Measurements from ENCODE around the gene ACOXL. TPM values are rescaled to one million over a fixed set of nuclear protein-coding genes. Genes with fewer than 3 reads are reported as not detected.

ACOXL gene
- total RNA-seq, 1 donor from 2014 or later: under 0.01 TPM

GRCh38 chr2:110906613-110907298, 174.4 kb downstream of the ACOXL start:
- DNase-seq (ENCODE audit: low read depth, low spot score): no peak

DNA sequence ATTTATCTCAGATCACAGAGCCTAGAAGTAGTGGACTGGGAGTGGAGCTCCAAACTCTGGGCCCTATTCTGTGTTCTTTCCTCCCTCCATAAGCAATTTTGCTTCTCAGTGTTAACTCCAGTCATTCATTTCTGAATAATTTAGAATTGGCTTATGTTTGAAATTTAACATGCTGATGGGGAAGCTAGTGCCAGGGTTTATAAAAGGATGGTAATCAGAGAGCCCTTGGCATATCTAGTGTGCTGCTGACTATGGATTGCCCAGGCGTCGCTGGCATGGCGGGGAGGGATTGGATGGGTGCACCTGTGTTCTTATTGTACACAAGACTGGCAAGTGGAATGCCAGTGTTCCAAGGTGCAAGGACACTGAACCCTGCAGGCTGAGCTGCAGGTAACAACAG, 177.1 kb downstream of the ACOXL start:
- DNase-seq (ENCODE audit: low read depth, low spot score): no peak

GRCh38 chr2:110910423-110910822, 178.1 kb downstream of the ACOXL start:
- no peak for DNase-seq (ENCODE audit: low read depth, low spot score)

GRCh38 chr2:110919738-110920137, 187.4 kb downstream of the ACOXL start:
- DNase-seq (ENCODE audit: low read depth, low spot score): no peak

- DNase-seq (ENCODE audit: low read depth, low spot score): no peak
Observed at GRCh38 chr2:110925479-110925878, 193.1 kb downstream of the ACOXL start.

GRCh38 chr2:110927526-110927925, 195.2 kb downstream of the ACOXL start:
- DNase-seq (ENCODE audit: low read depth, low spot score): no peak

DNA sequence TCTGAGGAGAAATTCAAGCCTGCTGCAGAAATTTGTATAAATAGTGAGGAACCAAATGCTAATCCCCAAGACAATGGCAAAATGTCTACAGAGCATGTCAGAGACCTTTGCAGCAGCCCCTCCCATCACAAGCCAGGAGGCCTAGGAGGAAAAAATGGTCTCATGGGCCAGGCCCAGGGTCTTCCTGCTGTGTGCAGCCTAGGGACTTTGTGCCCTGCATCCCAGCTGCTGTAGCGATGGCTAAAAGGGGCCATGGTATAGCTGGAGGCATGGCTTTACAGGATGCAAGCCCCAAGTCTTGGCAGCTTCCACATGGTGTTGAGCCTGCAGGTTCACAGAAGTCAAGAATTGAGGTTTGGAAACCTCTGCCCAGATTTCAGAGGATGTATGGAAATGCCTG, 197.2 kb downstream of the ACOXL start:
- DNase-seq (ENCODE audit: low read depth, low spot score): no peak

DNA sequence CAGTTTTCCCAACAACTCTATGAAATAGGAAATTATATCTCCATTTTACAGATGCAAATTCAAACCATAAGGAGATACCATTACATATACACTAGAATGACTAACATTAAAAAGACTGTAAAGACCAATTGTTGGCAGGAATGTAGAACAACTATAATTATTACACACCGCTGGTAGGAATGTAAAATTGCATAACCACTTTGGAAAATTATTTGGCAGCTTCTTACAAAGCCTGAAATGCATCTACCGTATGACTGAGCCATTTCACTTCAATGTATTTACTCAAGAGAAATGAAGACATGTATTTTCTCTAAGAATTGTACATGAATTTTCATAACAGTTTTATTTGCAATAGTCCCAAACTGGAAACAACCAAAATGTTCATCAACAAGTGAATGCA, 199.3 kb downstream of the ACOXL start:
- no peak for DNase-seq (ENCODE audit: low read depth, low spot score)

DNA sequence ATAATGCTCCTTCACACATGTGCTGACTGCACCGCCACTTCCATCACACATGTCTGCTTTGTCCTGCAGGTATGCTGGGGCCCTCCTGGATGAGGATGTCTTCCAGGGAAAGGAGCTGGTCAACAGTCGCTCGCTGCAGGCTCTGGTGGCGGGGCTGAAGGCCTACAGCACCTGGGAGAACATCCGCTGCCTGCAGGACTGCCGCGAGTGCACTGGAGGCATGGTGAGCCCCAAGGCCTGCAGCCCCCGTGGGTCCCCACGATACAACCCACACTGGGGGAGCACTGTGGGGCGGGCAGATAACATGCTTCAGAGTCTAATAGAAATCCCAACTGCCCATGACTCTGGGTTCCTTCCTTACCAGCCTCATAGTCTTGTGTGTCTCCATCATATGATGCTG, 201.0 kb downstream of the ACOXL start:
- DNase-seq (ENCODE audit: low read depth, low spot score): no peak

GRCh38 chr2:110934948-110935347, 202.6 kb downstream of the ACOXL start:
- no peak for DNase-seq (ENCODE audit: low read depth, low spot score)

DNA sequence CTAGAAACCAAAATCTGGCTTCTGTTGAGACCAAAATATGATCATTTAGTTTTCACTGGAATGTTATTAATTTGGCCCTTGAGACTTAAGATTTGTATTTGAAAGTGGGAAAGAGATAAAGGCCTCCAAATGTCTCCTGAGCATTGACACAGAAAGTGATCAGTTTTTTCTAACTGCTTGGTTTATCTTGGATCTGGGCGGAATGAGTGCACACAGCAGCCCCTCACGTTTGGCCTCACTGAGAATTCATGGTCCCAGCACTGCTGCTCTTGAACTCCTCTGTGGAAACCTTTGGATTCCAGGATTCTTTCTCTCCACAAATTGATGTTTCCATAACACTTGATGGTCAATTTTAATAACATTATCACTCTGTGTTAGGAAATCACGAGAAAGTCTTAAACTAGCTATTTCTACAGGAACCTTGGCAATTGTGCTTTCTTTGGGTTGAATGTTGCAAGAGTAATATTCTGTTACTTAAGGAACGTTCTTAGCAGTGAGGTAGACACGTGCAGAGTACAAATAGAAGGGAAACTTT, 208.1 kb downstream of the ACOXL start:
- no peak for DNase-seq (ENCODE audit: low read depth, low spot score)

- no peak for DNase-seq (ENCODE audit: low read depth, low spot score)
Observed at GRCh38 chr2:110941226-110941625, 208.9 kb downstream of the ACOXL start.

DNA sequence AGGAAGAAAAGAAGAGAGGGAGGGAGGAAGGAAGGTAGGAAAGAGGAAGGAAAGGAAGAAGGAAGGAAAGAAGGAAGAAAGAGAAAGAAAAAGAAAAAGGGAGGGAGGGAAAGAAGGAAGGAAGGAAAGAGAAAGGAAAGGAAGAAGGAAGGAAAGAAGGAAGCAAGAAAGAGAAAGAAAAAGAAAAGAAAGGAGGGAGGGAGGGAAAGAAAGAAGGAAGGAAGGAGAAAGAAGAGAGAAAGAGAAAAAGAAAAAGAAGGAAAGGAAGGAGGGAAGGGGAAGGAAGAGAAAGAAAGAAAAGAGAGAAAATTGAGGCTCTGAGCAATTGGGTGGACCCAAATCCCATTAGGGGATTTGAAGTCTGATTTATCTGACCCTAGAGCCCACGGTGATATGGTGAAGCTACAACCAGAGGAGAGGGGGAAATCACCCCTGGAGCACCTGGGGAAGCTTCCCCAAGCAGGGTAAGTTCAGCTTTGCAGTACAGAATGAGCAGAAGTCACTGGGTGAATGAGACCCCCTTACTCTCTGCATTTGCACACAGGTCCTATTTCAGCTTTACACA, 210.8 kb downstream of the ACOXL start:
- DNase-seq (ENCODE audit: low read depth, low spot score): no peak

GRCh38 chr2:110946902-110947301, 214.5 kb downstream of the ACOXL start:
- no peak for DNase-seq (ENCODE audit: low read depth, low spot score)

DNA sequence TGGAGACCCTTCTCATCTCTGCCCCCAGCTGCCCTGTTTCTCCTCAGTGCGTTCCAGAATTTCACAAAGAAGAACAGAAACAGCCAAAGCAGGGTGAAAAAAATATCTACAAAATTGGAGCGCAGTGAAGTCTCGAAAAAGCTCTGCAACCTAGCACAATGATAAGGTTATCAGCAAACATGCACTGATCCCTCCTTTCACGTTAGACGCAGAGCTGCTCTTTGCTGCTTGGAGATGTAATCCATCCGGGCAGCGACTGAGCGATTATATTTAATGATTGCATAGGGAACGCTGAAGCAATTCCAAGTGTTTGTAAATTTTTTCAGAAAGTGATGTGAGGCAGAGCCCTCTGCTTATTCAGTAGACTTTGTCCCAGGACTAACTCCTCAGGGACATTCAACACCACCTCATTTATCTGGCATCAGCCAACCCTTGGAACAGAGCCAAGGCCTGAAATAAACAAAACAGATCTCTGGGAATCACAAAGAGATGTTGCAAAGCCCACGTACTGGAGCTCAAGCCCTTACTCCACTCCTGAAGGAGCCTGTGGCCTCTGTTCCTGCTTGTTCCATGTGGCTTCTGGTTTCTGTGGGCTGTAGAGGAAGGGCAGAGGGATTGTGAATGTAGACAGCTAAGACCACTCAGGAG, 215.8 kb downstream of the ACOXL start:
- no peak for DNase-seq (ENCODE audit: low read depth, low spot score)

GRCh38 chr2:110950281-110950680, 217.9 kb downstream of the ACOXL start:
- DNase-seq (ENCODE audit: low read depth, low spot score): no peak

DNA sequence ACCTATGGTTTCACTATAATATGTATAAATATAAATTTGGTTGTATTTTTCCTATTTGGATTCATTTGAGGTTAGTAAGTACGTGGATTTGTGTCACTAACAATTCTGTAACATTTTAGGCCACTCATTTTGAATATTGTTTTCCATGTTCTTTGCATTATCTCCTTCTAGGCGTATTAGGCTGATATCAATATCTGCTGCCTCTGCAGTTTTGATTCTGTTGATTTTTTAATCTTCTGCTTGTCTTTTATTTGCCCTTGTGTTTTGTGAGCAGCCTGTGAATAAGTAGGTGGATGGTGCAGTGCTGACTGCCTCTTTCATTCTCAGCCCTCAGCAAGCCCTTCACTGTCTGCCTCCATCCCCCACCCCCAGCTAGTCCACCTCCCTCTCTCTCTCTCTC, 222.7 kb downstream of the ACOXL start:
- DNase-seq (ENCODE audit: low read depth, low spot score): no peak

DNA sequence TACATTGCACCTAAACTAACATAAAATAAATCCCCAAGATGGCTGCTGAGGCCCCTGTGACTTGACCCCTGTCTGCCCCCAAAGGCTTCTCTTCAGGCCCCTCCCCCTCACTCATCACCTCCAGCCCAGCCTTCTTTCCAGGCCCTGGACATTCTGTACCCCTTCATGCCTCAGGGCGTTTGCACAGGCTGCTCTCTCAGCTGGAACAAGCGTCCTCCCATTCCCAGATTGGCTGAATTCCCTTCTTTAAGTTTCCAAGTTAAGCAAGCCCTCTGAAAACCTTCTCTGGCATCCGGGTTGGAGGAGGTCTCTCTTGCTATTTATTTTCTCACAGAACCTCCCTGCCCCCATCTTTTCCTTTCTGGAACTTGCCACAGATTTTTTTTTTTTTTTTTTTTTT, 223.2 kb downstream of the ACOXL start:
- no peak for DNase-seq (ENCODE audit: low read depth, low spot score)

GRCh38 chr2:110957293-110957692, 224.9 kb downstream of the ACOXL start:
- DNase-seq (ENCODE audit: low read depth, low spot score): no peak

- no peak for DNase-seq (ENCODE audit: low read depth, low spot score)
Observed at GRCh38 chr2:110958346-110959119, 226.2 kb downstream of the ACOXL start.

DNA sequence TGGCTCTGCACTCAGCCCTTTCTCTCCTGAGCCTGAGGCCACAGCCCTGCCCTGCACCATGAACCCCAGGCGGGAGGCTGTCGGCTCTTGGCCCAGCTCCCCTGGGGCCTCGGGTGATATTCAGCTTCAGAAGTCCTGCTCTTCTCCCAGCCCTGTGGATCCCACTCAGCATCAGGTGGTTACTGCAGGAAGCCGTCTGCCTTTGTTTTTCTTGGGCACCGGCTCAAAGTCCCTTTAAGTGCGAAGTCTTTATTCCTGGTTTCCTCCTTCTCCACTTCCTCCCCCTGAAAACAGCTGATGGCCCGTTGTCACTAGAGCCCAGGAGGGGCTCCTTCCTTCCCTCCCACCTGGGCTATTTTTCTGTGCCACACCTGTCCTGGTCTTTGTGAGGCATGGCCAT, 226.8 kb downstream of the ACOXL start:
- no peak for DNase-seq (ENCODE audit: low read depth, low spot score)

DNA sequence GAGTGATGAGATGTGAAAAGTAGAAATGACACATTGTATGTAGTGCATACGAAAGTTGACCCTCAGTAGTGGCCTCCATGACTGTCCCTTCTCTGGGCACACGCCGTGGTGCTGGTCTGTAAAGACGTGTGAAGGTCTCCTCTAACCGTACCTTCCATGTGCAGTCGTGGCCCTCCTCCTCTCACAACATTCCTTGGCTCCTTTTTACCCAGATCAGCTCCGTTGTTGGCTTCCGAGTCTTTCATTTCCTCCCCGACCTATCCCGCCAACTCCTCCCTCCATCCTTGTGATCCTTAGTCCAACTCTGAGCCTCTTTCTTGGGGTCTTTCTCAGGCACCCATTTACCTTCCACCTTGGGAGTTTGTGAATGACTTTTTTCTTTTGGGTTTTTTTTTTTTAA, 227.9 kb downstream of the ACOXL start:
- no peak for DNase-seq (ENCODE audit: low read depth, low spot score)
